ENCODE results near the gene FXN. TPM values are rescaled to one million over a fixed set of nuclear protein-coding genes. Genes with fewer than 3 reads are reported as not detected.

Gene FXN
- total and polyA plus RNA-seq, 2 donors = 3.9 to 20.2 TPM

Small RNA genes lying within 50 kb of the gene (small RNA-seq; reads per million reads assigned to genes)
- gene AL162730.1 = not detected

Other genes with a start within 250 kb of the FXN start
- gene PRKACG, start 21.6 kb upstream of the FXN start, total RNA-seq = not detected
- gene PRKACG, start 21.6 kb upstream of the FXN start, polyA plus RNA-seq = not detected
- 72.1 TPM for gene TJP2, start 138.5 kb downstream of the FXN start, total RNA-seq
- 56.3 TPM for gene TJP2, start 138.5 kb downstream of the FXN start, polyA plus RNA-seq